Right lobe of liver (tissue), 4 donors: ENCODE data around the gene POMT1.

Experiments used
- POLR2A ChIP-seq: fragments of 450-650 bp; IDR thresholded peaks from one replicate; pipeline ENCODE4 v1.6.1; 2017; ENCODE audit warnings: antibody characterized with exemption, mild to moderate bottlenecking
- TF ChIP-seq, protein P1 (sequence below), 4 donors: fragments of 200-600 bp in 3 of 4; fragments of 450-650 bp in 1 of 4; IDR thresholded peaks; one replicate each; pipeline versions ENCODE4 v1.5.1 to v1.8.0; 2016 to 2022; ENCODE audit warnings: antibody characterized with exemption in 4 of 4, mild to moderate bottlenecking in 2 of 4
- donor health status: DM: no; HTN: no; CAD: no.
- donor health status: DM: no; HTN: no; CAD: no.
- donor health status: DM: no; HTN: yes; CAD: no.

DNA sequence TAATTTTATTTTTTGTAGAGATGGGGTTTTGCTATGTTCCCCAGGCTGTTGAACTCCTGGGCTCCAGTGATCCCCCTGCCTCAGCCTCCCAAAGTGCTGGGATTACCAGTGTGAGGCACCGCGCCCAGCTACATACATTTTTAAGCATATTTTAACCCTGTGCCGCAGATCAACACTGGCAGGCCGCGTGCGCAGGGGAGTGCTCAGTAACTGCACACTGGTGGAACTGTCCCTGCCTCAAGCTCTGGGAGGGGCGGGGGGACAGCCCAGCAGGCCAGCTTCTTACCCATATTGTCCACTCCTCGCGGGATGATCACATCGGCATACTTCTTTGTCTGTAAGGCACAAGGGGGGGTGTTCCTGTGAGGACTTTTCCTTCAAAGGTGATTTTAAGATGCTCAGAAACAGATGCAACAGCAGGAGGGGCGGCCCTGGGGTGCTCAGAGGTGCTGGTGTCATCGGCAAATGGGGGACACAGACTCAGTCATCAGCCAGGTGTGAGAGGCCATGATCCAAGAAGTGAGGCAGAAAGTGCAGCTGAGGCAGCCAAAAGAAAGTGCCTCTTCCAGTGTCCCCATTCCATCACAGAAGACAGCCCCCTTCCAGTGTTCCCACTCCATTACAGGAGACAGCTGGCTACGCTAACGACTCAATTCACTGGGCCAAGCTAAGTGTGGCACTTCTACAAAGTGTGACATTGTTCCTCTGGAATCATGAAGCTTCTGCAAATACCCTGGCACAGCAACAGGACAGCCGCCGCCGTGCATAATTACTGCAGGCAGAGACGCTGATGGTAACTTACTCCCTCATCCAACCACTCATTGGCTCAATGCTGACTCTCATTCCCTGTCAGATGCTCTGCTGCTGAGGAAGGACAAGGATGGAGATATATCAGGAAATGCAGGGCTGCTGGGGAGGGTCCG lies 23.2 kb downstream of the POMT1 start:
- TF ChIP-seq, protein P1, sequence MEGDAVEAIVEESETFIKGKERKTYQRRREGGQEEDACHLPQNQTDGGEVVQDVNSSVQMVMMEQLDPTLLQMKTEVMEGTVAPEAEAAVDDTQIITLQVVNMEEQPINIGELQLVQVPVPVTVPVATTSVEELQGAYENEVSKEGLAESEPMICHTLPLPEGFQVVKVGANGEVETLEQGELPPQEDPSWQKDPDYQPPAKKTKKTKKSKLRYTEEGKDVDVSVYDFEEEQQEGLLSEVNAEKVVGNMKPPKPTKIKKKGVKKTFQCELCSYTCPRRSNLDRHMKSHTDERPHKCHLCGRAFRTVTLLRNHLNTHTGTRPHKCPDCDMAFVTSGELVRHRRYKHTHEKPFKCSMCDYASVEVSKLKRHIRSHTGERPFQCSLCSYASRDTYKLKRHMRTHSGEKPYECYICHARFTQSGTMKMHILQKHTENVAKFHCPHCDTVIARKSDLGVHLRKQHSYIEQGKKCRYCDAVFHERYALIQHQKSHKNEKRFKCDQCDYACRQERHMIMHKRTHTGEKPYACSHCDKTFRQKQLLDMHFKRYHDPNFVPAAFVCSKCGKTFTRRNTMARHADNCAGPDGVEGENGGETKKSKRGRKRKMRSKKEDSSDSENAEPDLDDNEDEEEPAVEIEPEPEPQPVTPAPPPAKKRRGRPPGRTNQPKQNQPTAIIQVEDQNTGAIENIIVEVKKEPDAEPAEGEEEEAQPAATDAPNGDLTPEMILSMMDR (IDR thresholded peaks at IDR 0.05), result no peak
- TF ChIP-seq POLR2A, result no peak
